Islet of Langerhans (tissue), 1 donor: ENCODE data around the gene USH1C.

Experiments used
- FAIRE-seq: peaks from one replicate; lab custom pipeline; 2011; peaks lifted over from hg19 to GRCh38; lab: Jason Lieb, UNC

The USH1C gene

GRCh38 chr11:17468122-17468521, 76.1 kb downstream of the USH1C start:
- no peak for FAIRE-seq

GRCh38 chr11:17463546-17464174, 80.6 kb downstream of the USH1C start:
- no peak for FAIRE-seq

- FAIRE-seq: no peak
Observed at GRCh38 chr11:17462940-17463339, 81.3 kb downstream of the USH1C start.

- no peak for FAIRE-seq
Observed at GRCh38 chr11:17460406-17460805, 83.8 kb downstream of the USH1C start.

- FAIRE-seq: no peak
Observed at GRCh38 chr11:17459236-17459896, 84.8 kb downstream of the USH1C start.

- no peak for FAIRE-seq
Observed at GRCh38 chr11:17458268-17458667, 85.9 kb downstream of the USH1C start.

- FAIRE-seq: no peak
Observed at GRCh38 chr11:17457396-17458173, 86.6 kb downstream of the USH1C start.

GRCh38 chr11:17452668-17453067, 91.5 kb downstream of the USH1C start:
- no peak for FAIRE-seq

- FAIRE-seq: no peak
Observed at GRCh38 chr11:17449158-17449557, 95.1 kb downstream of the USH1C start.

- FAIRE-seq: no peak
Observed at GRCh38 chr11:17446482-17446881, 97.7 kb downstream of the USH1C start.

- FAIRE-seq: no peak
Observed at GRCh38 chr11:17445240-17445795, 98.9 kb downstream of the USH1C start.

GRCh38 chr11:17443926-17444690, 100.1 kb downstream of the USH1C start:
- FAIRE-seq: no peak
